ENCODE data around the gene RAD51B.

DNA sequence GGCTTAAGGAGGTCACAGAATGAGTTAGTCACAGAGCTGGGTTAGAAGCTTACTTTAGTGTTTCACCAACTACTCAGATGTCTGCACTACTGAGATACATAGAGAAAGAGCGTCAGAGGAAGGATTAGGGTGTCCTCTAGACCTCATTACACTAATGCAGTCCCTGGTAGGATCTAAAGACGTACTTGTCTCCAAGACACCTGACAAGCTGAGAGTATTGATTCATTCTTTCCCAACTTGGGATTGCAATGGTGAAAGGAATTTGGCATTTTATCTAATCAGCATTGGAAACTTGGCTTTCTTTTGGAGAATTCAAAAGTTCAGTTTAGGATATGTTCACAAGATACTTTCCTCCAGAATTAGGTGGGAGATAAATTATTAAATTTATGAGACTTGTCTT is 571.2 kb downstream of the RAD51B start:
- TF ChIP-seq, protein P1, sequence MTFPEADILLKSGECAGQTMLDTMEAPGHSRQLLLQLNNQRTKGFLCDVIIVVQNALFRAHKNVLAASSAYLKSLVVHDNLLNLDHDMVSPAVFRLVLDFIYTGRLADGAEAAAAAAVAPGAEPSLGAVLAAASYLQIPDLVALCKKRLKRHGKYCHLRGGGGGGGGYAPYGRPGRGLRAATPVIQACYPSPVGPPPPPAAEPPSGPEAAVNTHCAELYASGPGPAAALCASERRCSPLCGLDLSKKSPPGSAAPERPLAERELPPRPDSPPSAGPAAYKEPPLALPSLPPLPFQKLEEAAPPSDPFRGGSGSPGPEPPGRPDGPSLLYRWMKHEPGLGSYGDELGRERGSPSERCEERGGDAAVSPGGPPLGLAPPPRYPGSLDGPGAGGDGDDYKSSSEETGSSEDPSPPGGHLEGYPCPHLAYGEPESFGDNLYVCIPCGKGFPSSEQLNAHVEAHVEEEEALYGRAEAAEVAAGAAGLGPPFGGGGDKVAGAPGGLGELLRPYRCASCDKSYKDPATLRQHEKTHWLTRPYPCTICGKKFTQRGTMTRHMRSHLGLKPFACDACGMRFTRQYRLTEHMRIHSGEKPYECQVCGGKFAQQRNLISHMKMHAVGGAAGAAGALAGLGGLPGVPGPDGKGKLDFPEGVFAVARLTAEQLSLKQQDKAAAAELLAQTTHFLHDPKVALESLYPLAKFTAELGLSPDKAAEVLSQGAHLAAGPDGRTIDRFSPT (tag by site-specific recombination; IDR thresholded peaks at IDR 0.05): no peak
- TF ChIP-seq ELK4 (IDR thresholded peaks at IDR 0.05; ENCODE audit: borderline replicate concordance, low read depth, low read length) (no peak), MEIS1 (CRISPR knock-in tag; IDR thresholded peaks at IDR 0.05; ENCODE audit: borderline replicate concordance) (no peak)
- TF ChIP-seq, protein P2, sequence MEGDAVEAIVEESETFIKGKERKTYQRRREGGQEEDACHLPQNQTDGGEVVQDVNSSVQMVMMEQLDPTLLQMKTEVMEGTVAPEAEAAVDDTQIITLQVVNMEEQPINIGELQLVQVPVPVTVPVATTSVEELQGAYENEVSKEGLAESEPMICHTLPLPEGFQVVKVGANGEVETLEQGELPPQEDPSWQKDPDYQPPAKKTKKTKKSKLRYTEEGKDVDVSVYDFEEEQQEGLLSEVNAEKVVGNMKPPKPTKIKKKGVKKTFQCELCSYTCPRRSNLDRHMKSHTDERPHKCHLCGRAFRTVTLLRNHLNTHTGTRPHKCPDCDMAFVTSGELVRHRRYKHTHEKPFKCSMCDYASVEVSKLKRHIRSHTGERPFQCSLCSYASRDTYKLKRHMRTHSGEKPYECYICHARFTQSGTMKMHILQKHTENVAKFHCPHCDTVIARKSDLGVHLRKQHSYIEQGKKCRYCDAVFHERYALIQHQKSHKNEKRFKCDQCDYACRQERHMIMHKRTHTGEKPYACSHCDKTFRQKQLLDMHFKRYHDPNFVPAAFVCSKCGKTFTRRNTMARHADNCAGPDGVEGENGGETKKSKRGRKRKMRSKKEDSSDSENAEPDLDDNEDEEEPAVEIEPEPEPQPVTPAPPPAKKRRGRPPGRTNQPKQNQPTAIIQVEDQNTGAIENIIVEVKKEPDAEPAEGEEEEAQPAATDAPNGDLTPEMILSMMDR (tag by site-specific recombination; IDR thresholded peaks at IDR 0.05): no peak

All from HEK293 (cell line).